HCT116 (cell line): Measurements from ENCODE around the gene PTH2.

ENCODE experiments used
- CBX3 ChIP-seq: IDR thresholded peaks from 2 replicates; pipeline ENCODE4 v1.6.1; 2012; ENCODE audit warnings: low read depth
- EGR1 ChIP-seq: IDR thresholded peaks from 2 replicates; pipeline ENCODE4 v1.6.1; 2012; ENCODE audit warnings: low read depth
- EZH2 ChIP-seq: fragments of 200-600 bp; sonication (generic); IDR thresholded peaks from 2 replicates; pipeline ENCODE4 v1.6.1; 2017; ENCODE audit warnings: antibody characterized with exemption, mixed run types
- TF ChIP-seq, protein P1 (sequence below): IDR thresholded peaks from 2 replicates; pipeline ENCODE4 v1.6.1; 2012
- TF ChIP-seq, protein P2 (sequence below): IDR thresholded peaks from 2 replicates; pipeline ENCODE4 v1.6.1; 2012

DNA sequence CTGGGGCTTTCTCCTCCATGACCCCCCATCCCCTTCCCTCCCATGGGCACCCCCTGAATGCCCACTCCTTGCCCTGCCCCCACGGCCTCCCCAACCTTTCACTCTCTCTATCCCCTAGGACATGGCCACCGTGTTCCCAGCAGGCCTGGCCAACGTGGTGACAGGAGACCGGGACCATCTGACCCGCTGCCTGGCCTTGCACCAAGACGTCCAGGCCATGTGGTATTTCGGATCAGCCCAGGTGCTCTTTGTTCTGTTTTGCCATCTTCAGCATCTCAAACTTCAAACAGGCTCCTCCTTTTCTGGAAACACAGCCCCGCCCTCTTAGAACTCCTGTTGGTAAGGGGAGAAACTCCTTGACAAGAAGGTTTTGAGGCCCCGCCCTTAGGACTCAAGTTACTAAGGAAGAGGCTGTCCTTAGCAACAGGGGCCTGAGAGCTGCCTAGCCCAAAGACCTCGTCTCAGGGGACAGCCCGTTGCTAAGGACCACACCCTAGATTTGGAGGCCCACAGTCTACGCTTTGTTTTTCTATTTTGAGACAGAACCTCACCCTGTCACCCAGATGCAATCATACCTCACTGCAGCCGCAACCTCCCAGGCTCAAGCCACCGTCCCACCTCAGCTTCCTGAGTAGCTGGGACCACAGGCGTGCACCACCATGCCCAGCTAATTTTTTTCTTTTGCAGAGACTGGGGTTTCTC is 45.7 kb upstream of the PTH2 start:
- TF ChIP-seq, protein P1, sequence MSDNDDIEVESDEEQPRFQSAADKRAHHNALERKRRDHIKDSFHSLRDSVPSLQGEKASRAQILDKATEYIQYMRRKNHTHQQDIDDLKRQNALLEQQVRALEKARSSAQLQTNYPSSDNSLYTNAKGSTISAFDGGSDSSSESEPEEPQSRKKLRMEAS = no peak
- TF ChIP-seq EZH2 = no peak
- TF ChIP-seq CBX3 = no peak
- no peak for TF ChIP-seq EGR1
- TF ChIP-seq, protein P2, sequence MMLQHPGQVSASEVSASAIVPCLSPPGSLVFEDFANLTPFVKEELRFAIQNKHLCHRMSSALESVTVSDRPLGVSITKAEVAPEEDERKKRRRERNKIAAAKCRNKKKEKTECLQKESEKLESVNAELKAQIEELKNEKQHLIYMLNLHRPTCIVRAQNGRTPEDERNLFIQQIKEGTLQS = no peak
